Hepatocyte (in vitro differentiated cells): Measurements from ENCODE around the gene FAM184A.

ENCODE experiments used
- CTCF ChIP-seq: fragments of 200-600 bp; sonication (generic); IDR thresholded peaks from 2 replicates; pipeline ENCODE4 v1.5.1; 2016; ENCODE audit warnings: antibody characterized with exemption, mild to moderate bottlenecking; ENCODE audit not compliant: poor library complexity
- EZH2 ChIP-seq: fragments of 200-600 bp; sonication (generic); IDR thresholded peaks from 2 replicates; pipeline ENCODE4 v1.6.1; 2016; ENCODE audit warnings: antibody characterized with exemption, mild to moderate bottlenecking, borderline replicate concordance
- EZH2phosphoT487 ChIP-seq: fragments of 200-600 bp; sonication (generic); IDR thresholded peaks from one replicate; pipeline ENCODE4 v1.6.1; 2018; ENCODE audit warnings: antibody characterized with exemption, mild to moderate bottlenecking, low read depth, moderate library complexity; ENCODE audit not compliant: unreplicated experiment, severe bottlenecking

GRCh38 chr6:118982575-118982911, 95.9 kb downstream of the FAM184A start:
- TF ChIP-seq EZH2phosphoT487 (no peak), EZH2 (no peak), CTCF (no peak)
